Effector memory CD4-positive, alpha-beta T cell (primary cell): Measurements from ENCODE around the gene ZFHX2.

Experiments
- DNase-seq, 3 donors: peaks; one replicate each; pipeline ENCODE4 v3.0.0-alpha.2; 2020
- H3K27ac ChIP-seq: 2 replicates; pipeline ENCODE4 v1.7.0; 2013; ENCODE audit warnings: mild to moderate bottlenecking, low read length, moderate library complexity; ENCODE audit not compliant: insufficient read depth, poor library complexity, severe bottlenecking
- H3K27me3 ChIP-seq: replicated peaks from 2 replicates; pipeline ENCODE4 v1.7.0; 2013; ENCODE audit warnings: mild to moderate bottlenecking, low read length; ENCODE audit not compliant: insufficient read depth, control insufficient read depth, poor library complexity, severe bottlenecking
- H3K36me3 ChIP-seq: 2 replicates; pipeline ENCODE4 v1.7.0; 2013; ENCODE audit warnings: mild to moderate bottlenecking, low read length, moderate library complexity; ENCODE audit not compliant: control insufficient read depth, insufficient read depth
- H3K4me1 ChIP-seq: 2 replicates; pipeline ENCODE4 v1.7.0; 2013; ENCODE audit warnings: low read length, mild to moderate bottlenecking; ENCODE audit not compliant: control insufficient read depth, insufficient read depth, poor library complexity, severe bottlenecking
- H3K4me3 ChIP-seq: 2 replicates; pipeline ENCODE4 v1.7.0; 2013; ENCODE audit warnings: low read length, low read depth, mild to moderate bottlenecking; ENCODE audit not compliant: insufficient read depth, poor library complexity, severe bottlenecking
- H3K9me3 ChIP-seq: 2 replicates; pipeline ENCODE4 v1.7.0; 2013; ENCODE audit warnings: mild to moderate bottlenecking, low read length, moderate library complexity; ENCODE audit not compliant: control insufficient read depth

The ZFHX2 gene

GRCh38 chr14:23582906-23583760 is 31.6 kb upstream of the ZFHX2 start:
- H3K4me3 ChIP-seq: no peak overlapping the region
- no peak for DNase-seq
- no peaks in the 10 kb centered on the region for H3K36me3 ChIP-seq
- H3K4me1 ChIP-seq: peaks cover 3% of the 10 kb centered on the region
- H3K27me3 ChIP-seq: peaks cover 13% of the 10 kb centered on the region
- H3K27ac ChIP-seq: no peak overlapping the region
- H3K9me3 ChIP-seq: no peaks in the 10 kb centered on the region

DNA sequence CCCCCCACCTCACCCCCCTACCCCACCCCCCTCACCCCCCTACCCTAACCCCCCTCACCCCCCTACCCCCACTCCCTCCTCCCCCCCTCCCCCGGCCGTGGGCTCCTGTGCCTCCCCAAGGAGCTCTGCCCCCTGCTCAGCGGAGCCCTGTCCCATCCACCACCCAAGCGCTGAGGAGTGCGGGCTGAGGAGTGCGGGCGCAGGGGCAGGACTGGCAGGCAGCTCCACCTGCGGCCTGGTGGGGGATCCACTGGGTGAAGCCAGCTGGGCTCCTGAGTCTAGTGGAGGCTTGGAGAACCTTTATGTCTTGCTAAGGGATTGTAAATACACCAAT is 29.4 kb upstream of the ZFHX2 start:
- Histone ChIP-seq H3K4me3 (no peak overlapping the region), H3K27me3 (peaks cover 32% of the 10 kb centered on the region)

DNA sequence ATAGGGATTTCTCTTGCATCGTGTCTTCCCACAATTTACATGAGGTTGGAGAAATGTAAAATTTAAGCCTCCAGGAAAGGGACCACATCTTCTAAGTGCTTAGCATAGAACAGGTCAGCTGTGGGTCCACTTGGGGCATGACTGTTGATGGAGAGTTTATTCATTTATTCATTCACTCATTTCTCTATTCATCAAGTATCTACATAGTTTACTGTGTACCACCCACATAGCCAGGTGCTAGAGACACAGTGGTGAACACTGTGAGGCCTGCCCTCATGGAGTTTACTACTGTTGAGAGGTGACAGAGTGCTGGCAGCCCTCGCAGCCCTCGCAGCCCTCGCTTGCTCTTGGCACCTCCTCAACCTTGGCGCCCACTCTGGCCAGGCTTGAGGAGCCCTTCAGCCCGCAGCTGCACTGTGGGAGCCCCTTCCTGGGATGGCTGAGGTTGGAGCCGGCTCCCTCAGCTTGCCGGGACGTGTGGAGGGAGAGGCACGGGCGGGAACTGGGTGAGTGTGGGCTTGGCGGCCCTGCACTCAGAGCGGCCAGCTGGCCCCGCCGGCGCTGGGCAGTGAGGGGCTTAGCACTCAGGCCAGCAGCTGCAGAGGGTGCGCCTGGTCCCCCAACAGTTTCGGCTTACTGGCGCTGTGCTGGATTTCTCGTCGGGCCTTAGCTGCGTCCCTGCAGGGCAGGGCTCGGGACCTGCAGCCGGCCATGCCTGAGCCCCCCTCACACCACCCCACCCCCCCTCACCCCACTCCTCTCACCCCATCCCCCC is 28.8 kb upstream of the ZFHX2 start:
- Histone ChIP-seq H3K36me3 (no peaks in the 10 kb centered on the region), H3K4me1 (peaks cover 23% of the 10 kb centered on the region), H3K4me3 (no peak overlapping the region), H3K27ac (no peak overlapping the region), H3K27me3 (peaks cover 36% of the 10 kb centered on the region), H3K9me3 (no peaks in the 10 kb centered on the region)
- no peak for DNase-seq

More for the DNA sequence above, 29.4 kb upstream of the ZFHX2 start:
- H3K27ac ChIP-seq: no peak overlapping the region
- DNase-seq: no peak
- H3K9me3 ChIP-seq: no peaks in the 10 kb centered on the region
- no peaks in the 10 kb centered on the region for H3K36me3 ChIP-seq
- H3K4me1 ChIP-seq: peaks cover 21% of the 10 kb centered on the region

GRCh38 chr14:23579739-23580138 is 28.2 kb upstream of the ZFHX2 start:
- no peak for DNase-seq
- Histone ChIP-seq H3K27me3 (peaks cover 36% of the 10 kb centered on the region), H3K27ac (no peak overlapping the region), H3K4me1 (peaks cover 23% of the 10 kb centered on the region), H3K36me3 (no peaks in the 10 kb centered on the region), H3K9me3 (no peaks in the 10 kb centered on the region), H3K4me3 (no peak overlapping the region)

- H3K9me3 ChIP-seq: no peaks in the 10 kb centered on the region
- H3K27me3 ChIP-seq: peaks cover 36% of the 10 kb centered on the region
- no peaks in the 10 kb centered on the region for H3K36me3 ChIP-seq
- DNase-seq: no peak
- H3K4me1 ChIP-seq: peaks cover 23% of the 10 kb centered on the region
- no peak overlapping the region for H3K27ac ChIP-seq
- H3K4me3 ChIP-seq: no peak overlapping the region
These were observed 27.7 kb upstream of the ZFHX2 start for GRCh38 chr14:23579311-23579630.

DNA sequence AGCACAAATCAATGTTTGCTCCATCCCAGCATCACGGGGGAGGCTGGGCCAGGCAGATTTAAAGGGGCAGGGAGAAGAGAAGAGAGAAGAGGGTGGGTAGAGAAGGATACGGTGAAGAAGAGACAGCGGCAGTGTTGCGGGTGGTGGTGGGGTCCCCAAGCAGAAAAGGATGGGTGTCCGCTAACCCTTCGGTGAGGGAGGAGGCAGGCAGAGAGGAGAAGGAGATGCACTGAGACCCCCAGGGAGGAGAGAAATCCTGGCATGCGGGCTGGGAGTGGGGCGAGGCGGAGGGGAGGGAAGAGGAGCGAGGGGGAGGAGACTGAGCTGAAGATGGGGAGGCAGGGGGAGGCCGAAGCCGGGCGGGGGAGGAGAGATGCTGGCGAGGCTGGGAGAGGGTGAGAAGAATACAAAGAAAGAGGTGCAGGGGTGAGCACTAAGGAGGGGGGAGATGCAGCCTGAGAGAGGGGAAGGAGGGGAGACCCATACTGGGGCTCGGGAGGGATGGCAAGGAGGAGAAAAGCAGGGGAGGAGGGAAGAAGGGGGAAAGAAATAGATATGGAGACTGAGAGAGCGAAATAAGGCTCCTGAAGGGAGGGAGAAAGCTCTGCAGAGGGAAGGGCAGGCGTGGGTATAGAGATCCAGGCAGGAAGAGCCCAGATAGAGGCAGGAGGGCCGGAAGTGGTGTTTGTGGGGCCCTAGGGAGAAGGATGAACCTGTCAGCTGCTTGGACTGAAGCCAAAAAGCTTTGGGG is 27.2 kb upstream of the ZFHX2 start, which contains the start of gene JPH4:
JPH4 (minus strand) TSS at position 231 of the 751 bp plus-strand sequence. CDS start 1,337 bp downstream, outside the sequence.
- Histone ChIP-seq H3K4me3 (no peak within 1 kb of the TSS), H3K36me3 (no peaks in the 10 kb centered on the region), H3K27ac (no peak within 1 kb of the TSS), H3K4me1 (peaks cover 23% of the 10 kb centered on the region), H3K9me3 (no peaks in the 10 kb centered on the region), H3K27me3 (peaks cover 36% of the 10 kb centered on the region)
- no peak for DNase-seq

- Histone ChIP-seq H3K9me3 (no peaks in the 10 kb centered on the region), H3K4me3 (peak overlapping the region; percentile 29), H3K27me3 (peaks cover 36% of the 10 kb centered on the region), H3K27ac (no peak overlapping the region), H3K36me3 (no peaks in the 10 kb centered on the region), H3K4me1 (peaks cover 23% of the 10 kb centered on the region)
- no peak for DNase-seq
These were observed 26.3 kb upstream of the ZFHX2 start for GRCh38 chr14:23577710-23578392.

- no peak for DNase-seq
- peaks cover 36% of the 10 kb centered on the region for H3K27me3 ChIP-seq
- peaks cover 23% of the 10 kb centered on the region for H3K4me1 ChIP-seq
- H3K36me3 ChIP-seq: no peaks in the 10 kb centered on the region
- H3K27ac ChIP-seq: no peak overlapping the region
- peak overlapping the region; percentile 29 for H3K4me3 ChIP-seq
- H3K9me3 ChIP-seq: no peaks in the 10 kb centered on the region
These were observed 25.6 kb upstream of the ZFHX2 start for GRCh38 chr14:23577004-23577681.

- DNase-seq: no peak
- no peak overlapping the region for H3K27ac ChIP-seq
- H3K4me1 ChIP-seq: peaks cover 20% of the 10 kb centered on the region
- H3K27me3 ChIP-seq: peaks cover 27% of the 10 kb centered on the region
- H3K9me3 ChIP-seq: no peaks in the 10 kb centered on the region
- no peaks in the 10 kb centered on the region for H3K36me3 ChIP-seq
- no peak overlapping the region for H3K4me3 ChIP-seq
These were observed 21.9 kb upstream of the ZFHX2 start for GRCh38 chr14:23573384-23574015.
